ENCODE measurements around the gene YIF1A.

DNA sequence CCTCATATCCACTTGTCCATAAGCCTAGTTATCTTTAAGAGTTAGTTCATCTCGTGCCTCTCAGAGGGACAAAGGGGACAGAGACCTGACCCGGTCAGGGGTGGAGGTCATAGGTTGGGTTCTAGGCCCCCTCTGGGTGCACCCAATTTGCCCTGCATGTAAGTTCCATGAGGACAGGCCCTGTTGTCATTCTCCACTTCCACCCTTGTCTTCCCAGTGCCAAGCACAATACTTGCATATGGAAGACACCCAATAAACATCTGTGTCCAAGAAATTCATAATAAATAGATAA lies 1.3 kb upstream of the YIF1A start:
- TF ChIP-seq KLF8 (tag by site-specific recombination; IDR thresholded peaks at IDR 0.05) (no peak), ZNF747 (tag by site-specific recombination; IDR thresholded peaks at IDR 0.05) (no peak), ELK4 (IDR thresholded peaks at IDR 0.05; ENCODE audit: borderline replicate concordance, low read depth, low read length) (no peak), ZNF184 (tag by site-specific recombination; IDR thresholded peaks at IDR 0.05) (no peak)
- TF ChIP-seq, protein P1, sequence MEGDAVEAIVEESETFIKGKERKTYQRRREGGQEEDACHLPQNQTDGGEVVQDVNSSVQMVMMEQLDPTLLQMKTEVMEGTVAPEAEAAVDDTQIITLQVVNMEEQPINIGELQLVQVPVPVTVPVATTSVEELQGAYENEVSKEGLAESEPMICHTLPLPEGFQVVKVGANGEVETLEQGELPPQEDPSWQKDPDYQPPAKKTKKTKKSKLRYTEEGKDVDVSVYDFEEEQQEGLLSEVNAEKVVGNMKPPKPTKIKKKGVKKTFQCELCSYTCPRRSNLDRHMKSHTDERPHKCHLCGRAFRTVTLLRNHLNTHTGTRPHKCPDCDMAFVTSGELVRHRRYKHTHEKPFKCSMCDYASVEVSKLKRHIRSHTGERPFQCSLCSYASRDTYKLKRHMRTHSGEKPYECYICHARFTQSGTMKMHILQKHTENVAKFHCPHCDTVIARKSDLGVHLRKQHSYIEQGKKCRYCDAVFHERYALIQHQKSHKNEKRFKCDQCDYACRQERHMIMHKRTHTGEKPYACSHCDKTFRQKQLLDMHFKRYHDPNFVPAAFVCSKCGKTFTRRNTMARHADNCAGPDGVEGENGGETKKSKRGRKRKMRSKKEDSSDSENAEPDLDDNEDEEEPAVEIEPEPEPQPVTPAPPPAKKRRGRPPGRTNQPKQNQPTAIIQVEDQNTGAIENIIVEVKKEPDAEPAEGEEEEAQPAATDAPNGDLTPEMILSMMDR (tag by site-specific recombination; IDR thresholded peaks at IDR 0.05), result no peak
- TF ChIP-seq, protein P2, sequence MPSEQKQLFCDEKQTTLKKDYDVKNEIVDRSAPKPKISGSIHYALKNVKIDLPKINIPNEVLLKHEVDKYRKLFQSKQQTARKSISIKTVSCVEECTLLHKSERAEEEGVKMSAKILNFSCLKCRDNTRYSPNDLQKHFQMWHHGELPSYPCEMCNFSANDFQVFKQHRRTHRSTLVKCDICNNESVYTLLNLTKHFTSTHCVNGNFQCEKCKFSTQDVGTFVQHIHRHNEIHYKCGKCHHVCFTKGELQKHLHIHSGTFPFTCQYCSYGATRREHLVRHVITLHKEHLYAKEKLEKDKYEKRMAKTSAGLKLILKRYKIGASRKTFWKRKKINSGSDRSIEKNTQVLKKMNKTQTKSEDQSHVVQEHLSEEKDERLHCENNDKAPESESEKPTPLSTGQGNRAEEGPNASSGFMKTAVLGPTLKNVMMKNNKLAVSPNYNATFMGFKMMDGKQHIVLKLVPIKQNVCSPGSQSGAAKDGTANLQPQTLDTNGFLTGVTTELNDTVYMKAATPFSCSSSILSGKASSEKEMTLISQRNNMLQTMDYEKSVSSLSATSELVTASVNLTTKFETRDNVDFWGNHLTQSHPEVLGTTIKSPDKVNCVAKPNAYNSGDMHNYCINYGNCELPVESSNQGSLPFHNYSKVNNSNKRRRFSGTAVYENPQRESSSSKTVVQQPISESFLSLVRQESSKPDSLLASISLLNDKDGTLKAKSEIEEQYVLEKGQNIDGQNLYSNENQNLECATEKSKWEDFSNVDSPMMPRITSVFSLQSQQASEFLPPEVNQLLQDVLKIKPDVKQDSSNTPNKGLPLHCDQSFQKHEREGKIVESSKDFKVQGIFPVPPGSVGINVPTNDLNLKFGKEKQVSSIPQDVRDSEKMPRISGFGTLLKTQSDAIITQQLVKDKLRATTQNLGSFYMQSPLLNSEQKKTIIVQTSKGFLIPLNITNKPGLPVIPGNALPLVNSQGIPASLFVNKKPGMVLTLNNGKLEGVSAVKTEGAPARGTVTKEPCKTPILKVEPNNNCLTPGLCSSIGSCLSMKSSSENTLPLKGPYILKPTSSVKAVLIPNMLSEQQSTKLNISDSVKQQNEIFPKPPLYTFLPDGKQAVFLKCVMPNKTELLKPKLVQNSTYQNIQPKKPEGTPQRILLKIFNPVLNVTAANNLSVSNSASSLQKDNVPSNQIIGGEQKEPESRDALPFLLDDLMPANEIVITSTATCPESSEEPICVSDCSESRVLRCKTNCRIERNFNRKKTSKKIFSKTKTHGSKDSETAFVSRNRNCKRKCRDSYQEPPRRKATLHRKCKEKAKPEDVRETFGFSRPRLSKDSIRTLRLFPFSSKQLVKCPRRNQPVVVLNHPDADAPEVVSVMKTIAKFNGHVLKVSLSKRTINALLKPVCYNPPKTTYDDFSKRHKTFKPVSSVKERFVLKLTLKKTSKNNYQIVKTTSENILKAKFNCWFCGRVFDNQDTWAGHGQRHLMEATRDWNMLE (tag by site-specific recombination; conservative IDR thresholded peaks at IDR 0.05; ENCODE audit: low read depth), result no peak

Measured in HEK293 (cell line).